Measurements from ENCODE around the gene DLG2.

GRCh38 chr11:83895516-83895915 lies 1731.6 kb downstream of the DLG2 start:
- TF ChIP-seq POLR2AphosphoS5 (IDR thresholded peaks at IDR 0.05; ENCODE audit: low read depth, low read length): no peak
- TF ChIP-seq, protein P1, sequence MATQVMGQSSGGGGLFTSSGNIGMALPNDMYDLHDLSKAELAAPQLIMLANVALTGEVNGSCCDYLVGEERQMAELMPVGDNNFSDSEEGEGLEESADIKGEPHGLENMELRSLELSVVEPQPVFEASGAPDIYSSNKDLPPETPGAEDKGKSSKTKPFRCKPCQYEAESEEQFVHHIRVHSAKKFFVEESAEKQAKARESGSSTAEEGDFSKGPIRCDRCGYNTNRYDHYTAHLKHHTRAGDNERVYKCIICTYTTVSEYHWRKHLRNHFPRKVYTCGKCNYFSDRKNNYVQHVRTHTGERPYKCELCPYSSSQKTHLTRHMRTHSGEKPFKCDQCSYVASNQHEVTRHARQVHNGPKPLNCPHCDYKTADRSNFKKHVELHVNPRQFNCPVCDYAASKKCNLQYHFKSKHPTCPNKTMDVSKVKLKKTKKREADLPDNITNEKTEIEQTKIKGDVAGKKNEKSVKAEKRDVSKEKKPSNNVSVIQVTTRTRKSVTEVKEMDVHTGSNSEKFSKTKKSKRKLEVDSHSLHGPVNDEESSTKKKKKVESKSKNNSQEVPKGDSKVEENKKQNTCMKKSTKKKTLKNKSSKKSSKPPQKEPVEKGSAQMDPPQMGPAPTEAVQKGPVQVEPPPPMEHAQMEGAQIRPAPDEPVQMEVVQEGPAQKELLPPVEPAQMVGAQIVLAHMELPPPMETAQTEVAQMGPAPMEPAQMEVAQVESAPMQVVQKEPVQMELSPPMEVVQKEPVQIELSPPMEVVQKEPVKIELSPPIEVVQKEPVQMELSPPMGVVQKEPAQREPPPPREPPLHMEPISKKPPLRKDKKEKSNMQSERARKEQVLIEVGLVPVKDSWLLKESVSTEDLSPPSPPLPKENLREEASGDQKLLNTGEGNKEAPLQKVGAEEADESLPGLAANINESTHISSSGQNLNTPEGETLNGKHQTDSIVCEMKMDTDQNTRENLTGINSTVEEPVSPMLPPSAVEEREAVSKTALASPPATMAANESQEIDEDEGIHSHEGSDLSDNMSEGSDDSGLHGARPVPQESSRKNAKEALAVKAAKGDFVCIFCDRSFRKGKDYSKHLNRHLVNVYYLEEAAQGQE (IDR thresholded peaks at IDR 0.05; ENCODE audit: insufficient read depth in 1 of 2, low read depth in 2 of 2, low read length in 2 of 2): no peak
- TF ChIP-seq TAF1 (IDR thresholded peaks at IDR 0.05; ENCODE audit: borderline replicate concordance, insufficient read depth, low read length): no peak
